HG03097 (cell line): ENCODE data around the gene GLP1R.

Experiments used
- ATAC-seq: cut with Tn5 transposase; IDR thresholded peaks from one replicate; pipeline ENCODE4 v1.9.1; 2021; ENCODE audit not compliant: unreplicated experiment, low FRiP score

Gene GLP1R

DNA sequence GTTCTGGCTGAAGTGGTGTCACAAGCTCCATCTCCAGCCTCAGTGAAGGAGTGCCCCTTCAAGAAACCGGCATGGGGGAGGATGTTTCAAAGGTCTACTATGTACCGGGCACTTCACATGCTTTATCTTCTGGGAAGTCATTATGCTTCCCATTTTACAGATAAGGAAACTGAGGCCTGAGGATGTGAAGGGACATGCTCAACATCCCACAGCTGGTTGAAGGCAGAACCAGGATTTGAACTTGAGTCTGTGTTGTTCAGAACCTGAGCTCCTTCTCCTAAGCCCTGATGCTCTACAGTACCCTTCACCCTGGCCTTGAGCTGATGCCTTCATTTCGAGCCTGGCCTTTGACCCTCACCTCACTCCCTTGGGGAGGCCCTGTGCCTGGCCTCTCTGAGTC lies 13.0 kb downstream of the GLP1R start:
- no peak for ATAC-seq

DNA sequence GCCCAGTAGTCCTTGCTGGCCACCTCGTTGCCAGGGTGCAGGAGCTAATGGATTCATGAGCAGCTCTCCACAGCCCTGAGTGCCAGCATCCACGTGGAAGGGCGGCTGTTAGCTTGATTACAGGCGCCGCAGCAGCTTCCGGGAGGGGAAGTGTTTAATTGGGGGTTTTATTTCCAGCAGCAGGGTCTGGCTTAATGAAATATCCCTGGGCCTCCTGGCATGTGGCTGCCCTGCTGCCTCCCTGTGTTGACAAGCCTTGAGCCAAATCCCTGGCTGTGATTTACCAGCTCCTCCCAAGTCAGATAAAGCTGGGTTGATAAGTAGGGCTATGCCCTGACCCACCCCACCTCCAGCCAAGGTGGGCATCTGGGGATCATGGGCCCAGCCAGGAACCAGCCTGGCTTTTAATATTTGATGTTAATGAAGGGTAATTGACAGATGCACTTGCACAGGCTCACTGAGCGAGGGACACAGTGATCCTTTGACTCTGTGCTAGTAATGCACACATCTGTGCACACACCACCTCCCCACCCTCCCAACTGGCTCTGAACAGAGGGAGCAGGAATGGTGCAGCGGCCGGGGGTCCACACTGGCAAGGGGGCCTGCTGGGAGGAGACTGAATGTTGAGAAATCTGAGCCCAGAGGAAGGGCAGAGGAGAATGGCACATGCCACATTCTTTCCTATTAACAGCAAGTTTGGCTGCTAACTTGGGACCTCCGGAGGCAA lies 13.6 kb downstream of the GLP1R start:
- no peak for ATAC-seq

DNA sequence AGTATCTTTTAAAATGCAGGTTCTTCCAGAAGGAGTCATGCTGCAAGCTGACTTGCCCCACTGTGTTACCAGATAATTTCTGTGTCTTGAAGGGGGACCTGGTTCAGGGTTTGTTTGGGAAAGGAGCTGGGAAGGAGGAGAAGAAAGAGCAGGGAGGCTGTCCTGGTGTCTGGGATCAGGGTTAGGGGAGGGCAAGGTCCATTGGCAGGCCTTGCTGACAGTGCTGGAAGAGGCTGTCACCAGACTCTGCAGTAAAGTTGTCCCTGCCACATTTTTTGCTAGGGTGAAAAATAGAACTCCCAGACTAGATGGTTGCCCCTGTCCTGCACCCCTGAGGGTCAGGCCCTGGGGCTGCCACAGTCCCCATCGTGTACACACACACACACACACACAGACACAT lies 14.9 kb downstream of the GLP1R start:
- no peak for ATAC-seq

DNA sequence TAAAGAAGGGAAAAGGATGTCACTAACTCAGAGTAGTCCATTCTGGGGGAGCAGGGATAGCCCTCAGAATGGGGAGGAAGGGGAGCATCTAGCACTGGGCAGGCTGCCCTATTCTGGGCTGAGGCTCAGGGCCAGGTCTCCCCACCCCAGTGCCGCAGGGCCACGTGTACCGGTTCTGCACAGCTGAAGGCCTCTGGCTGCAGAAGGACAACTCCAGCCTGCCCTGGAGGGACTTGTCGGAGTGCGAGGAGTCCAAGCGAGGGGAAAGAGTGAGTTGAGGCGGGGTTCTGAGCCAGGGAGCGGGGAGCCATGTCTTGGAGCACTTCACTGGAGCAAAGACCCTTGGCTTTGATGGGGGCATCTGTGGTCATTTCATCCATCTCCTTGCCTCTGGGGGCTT lies 17.0 kb downstream of the GLP1R start:
- ATAC-seq = no peak

DNA sequence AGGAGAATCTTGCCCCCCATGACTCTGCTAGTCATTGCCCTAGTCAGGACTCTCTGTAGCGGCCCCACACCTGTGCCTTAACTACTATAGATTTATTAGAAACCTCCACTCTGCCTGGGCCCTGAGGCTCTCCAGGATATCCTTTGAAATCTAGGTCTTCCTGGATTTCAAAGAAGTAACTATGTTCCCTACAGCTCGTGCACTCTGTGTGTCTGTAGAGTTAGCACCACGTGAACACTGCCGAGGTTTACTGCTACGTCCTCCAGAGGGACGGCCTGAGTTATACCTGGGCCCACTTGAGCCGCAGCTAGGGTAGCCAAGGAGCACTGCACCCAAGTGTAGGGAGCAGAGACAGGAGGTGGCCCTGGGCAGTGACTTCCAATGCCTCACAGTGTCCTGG lies 19.8 kb downstream of the GLP1R start:
- ATAC-seq = no peak

DNA sequence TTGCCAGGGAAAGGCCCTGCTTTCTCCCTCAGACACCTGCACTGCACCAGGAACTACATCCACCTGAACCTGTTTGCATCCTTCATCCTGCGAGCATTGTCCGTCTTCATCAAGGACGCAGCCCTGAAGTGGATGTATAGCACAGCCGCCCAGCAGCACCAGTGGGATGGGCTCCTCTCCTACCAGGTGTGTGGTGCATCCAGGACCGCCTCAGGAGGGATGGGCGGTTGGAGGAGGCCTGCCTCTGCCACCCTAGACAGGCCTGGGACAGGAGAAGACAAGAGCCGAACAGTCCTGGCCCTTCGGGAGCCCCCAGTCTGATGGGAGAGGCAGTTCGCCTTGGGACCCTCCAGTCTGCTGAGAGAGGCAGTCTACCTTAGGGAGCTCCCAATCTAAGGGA lies 24.2 kb downstream of the GLP1R start:
- no peak for ATAC-seq

DNA sequence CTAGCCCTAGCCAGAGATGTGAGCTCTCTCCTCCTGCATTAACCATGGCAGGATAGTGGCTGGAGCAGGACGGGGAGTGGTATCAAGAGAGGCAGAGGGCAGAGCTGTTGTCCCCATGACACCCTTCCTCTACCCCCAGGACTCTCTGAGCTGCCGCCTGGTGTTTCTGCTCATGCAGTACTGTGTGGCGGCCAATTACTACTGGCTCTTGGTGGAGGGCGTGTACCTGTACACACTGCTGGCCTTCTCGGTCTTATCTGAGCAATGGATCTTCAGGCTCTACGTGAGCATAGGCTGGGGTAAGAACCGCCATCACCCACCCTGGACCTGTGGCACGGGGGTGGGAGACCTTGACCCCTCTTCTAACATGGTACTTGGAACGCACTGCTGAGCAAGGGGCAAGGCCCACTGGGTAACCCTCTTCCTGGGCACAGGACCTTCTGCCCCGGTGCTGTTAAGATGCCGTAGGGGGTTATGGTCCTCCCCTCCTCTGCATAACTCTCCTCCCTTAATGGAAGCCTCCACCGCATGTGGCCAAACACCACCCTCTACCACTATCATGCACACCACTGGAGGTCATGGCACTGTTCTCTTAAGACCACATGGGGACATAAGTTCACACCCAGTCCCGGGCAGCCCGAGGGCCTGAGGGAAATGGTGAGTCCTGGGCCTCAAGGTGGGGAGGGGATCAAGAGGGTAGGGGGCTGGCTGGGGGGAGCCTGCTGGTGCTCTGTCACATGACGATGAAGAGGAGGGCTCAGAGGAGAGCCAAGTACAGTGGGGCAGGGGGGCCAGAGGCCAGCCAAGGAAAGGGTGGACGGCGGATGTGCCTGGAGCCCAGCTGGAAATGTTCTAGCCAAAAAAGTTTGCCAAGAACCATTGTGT lies 25.1 kb downstream of the GLP1R start:
- no peak for ATAC-seq

DNA sequence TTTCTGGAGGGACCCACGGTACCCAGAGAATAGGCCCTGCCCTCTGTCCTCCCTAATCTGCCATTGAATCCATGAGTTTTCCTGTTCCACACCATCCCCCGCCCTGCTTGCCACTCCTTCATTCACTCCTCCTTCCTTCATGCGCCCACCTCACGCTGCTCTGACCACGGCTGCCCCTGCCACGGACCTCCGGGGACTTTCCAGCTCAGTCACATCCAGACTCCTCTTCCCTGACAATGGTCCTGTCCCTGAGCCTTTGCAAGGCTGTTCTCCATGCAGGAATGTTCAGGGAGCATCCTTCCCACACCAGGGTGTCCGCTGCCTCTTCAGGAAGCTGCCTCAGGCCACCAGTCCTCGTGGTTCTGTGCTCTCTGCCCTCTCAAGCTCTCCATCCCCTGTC lies 25.9 kb downstream of the GLP1R start:
- ATAC-seq = no peak

DNA sequence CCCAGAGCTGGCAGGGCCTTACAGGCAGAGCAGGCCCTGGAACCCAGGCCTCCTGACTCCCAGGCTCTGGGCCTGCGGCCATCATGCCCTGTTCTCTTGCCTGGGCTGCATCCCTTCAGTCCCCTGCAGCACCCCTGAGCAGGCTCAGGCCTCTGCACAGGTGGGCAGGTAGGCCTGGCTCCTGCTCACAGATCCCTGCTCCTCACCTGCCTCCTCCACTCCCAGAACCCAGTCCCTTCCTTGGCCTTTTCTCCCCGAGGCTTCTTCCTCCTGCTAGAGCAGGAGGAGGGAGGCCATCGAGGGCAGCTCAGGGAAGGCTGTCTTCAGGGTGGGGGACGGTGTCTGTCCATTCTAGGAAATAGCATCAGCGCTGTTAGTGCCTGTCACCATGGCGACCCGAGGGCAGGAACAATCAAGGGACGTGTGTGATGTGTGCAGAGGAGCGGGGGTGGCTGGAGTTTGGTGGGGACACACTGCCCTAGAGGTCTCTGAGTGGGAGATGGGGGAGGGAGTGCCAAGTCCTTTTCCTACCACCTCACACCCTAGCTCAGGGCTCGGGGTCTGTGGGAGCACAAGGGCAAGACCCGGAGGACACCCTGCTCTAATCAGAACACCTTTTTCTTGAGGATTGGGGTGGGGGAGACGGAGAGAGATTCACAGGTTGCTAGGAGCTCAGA lies 26.6 kb downstream of the GLP1R start:
- no peak for ATAC-seq

DNA sequence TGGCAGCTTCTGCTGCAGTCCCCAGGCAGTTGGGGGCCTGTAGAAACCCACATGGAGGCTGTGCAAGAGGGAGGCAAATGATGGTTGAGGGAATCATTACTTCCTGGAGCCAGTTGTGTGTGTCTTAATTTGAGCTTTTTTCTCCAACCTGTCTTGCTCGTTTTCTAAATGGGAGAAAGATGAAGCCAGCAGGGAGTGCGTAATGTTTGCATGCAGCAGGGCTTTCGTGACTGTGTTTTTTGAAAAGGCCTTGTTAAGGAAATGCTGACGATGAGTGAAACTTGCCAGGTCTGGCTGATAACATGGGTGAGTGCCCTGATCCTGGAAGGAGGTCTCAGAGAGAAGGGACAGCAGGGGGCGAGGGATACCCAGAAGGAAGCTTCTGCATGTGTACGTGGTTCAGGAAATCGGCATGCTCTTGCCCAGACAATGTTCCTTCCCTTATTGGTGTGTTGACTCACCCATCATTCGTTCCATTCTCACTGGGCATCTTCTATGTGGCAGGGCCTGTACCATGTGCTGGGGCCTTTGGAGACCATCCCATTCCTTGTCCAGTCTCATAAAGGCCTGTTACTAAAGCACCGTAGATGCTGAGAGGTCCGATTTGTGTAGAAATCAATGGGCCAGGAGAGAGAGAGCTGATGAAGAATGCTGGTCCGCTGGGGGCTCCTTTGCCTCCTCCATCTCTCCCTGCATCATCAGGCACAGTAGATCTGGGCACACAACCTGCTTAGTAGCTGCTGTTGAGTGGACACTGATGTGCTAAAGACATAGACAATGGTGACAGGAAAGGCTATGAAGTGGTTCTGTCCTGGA lies 27.4 kb downstream of the GLP1R start:
- ATAC-seq = no peak

DNA sequence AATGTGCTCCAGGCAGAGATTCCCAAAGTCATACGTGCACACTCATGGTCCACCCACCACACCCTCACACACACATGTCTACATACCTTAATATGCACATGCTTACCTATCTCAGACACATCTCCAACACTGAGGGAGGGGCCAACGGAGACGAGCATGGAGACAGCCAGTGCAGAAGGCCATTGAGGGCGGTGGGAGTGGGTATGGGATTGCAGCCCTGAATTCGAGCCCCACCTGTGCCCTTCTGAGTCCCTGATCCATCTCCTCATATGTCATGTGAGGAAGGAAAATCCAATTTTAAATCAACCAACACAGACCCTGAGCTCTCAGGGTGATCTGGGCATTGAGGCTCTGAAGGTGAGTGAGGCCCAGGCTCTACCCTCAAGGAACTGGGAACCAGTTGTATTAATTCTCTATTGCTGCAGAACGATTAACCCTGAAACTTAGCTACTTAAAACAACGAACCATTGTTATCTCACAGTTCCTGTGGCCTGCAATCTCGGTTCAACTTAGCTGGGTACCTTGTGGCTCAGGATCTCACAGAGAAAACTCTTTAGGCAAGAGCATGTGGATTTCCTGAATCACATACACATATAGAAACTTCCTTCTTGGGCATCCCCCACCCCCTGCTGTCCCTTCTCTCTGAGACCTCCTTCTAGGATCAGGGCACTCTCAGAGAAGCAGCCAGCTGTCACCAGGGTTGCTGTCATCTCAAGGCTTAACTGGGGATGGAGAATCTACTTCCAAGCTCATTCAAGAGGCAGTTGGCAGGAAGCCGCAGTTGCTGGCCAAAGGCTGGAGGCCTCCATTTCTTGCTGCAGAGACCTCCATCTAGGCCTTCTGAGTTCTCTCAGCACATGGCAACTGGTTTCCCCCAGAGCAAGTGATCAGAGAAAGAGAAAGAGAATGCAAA lies 28.3 kb downstream of the GLP1R start:
- ATAC-seq = no peak

DNA sequence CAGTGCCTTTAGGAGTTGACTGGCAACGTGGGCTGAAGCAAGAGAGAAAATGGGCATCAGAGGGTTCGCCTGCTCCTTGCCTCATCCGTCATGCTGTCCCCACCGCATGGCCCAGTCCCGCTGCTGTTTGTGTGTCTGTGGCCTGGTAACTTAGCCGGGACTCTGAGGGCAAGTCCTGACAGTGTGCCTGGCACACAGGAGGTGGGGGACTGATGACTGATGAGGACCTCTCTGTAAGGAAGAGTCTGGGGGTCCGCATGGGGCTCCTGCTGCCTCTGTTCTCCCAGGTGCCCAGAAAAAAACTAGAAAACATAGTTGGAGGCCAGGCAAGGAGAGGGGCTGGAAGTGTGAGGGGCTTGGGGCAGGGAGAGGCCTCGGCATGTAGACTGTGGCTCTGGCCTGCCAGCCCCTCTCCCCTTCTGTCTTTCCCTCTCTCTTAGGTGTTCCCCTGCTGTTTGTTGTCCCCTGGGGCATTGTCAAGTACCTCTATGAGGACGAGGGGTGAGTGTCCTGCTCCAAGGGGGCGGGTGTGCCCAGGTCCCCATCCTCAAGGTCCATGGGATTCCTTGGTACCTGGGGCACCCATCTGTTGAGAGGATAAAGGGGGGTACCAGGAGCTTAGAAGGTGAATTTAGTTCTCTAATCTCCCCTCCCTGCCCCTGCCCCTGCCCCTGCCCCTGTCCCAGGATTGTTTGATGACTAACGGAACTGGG lies 29.5 kb downstream of the GLP1R start:
- no peak for ATAC-seq

DNA sequence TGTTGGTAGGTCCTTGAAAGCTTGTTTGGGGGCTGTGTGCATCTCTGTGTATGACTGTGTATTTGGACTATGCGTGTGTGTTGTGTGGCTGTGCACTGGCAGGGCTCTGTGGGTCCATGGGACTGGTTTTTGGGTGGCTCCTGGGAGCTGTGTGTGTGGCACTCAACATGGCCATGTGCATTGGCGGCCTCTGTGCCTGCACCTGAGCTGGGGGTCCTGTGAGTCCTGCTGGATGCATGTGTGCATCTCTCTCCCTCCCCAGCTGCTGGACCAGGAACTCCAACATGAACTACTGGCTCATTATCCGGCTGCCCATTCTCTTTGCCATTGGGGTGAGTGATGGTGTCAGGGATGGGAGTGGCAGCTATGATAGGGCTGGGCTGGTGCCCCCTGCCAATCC lies 30.1 kb downstream of the GLP1R start:
- ATAC-seq = no peak

DNA sequence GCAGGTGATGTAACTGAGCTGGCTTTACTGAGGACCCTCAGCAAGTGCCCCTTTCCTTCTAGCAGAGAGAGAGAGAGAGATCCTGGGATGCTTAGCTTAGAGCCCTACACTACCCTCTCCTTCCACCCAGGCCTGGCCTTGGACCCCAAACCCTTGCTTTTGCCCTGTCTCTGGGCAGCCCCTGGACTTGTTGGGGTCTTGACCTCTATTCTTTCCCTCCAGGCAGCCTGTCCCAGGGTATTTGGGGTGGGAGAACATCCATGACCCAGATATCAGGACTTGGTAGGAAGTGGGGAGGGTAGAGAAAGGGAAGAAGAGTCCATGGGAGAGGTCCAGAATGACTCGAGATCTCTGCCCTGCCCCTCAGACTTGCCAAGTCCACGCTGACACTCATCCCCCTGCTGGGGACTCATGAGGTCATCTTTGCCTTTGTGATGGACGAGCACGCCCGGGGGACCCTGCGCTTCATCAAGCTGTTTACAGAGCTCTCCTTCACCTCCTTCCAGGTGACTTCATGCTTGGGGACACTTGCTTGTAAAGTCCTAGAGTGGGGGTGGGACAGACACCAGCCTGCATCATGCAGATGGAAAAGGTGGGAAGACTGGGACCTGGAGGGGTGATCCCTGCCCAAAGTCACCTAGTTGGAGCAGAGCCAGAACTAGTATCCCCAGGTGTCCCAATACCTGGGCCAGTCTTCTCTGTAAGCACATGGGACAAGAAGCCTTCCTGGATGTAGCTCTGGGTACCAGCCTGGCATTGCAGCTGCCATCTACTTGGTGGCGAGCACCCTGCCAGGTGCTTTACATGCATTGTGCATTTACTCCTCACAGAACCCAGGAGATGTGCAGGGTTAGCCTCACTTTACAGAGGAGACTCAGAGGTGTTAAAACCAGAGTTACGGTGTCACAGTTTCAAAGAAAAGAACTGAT lies 30.9 kb downstream of the GLP1R start:
- ATAC-seq = no peak

DNA sequence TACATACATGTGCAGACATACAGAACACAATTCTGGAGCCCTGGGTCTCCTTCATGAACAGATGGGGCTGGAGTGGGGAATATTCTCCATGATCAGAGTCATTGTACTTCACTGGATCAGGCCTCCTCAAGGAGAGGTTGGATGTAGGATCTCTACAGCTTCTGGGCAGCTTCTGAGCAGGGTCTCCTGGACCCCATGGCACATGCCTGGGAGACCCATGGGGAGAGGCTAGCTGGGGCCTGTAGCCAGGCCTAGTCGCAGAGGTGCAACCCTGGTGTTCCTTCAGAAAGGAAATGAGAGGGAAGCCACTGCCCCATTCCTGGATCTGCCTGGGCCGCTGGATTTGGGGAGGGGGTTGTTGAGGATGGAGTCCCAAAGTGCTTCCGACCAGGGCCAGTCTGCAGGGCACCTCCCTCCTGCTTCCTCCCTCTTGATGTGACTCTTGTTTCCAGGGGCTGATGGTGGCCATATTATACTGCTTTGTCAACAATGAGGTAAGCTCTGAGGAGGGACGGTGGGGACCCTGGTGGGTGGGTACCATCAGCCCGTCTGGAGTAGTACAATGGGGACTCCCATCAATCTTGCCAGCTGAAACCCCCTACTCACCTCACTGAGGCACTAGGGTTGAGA lies 31.8 kb downstream of the GLP1R start:
- no peak for ATAC-seq

DNA sequence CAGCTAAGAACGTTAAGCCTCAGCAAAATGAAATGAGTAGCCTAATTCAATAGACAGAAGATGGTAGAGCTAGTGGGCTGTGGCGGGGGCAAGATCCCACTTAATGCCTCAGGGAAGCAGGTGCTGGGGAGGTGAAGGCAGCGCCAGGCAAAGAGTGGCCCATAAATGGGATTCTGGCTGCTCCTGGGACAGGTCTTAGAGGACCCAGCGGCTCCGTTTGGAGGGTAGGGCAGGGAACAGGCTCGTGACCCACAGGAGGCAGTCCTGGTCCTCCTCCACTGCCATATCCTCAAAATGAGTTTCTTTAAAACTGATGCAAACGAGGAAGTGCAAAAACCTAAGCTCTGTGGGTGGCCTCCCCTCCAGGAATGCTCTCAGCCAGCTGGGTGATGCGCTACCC lies 33.7 kb downstream of the GLP1R start:
- ATAC-seq = no peak

DNA sequence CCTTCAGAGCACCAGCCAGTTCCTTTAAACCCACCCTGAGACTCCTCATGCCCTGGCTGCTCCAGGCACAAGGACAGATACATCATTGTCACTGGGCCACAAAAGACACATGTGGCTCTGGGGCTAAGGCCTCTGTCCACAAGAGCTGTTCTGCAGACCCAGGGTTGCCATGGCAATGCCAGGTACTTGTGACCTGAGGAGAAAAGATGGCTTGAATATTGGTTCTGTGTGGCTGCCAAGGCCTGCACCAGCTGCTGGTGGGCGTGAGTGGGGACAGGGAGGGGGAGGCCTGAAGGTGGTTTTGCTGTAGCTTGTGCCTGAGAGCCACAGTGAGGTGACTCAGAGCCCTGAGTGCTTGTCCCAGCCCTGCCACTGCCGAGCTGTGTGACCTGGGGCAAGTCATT lies 34.7 kb downstream of the GLP1R start:
- ATAC-seq = no peak

DNA sequence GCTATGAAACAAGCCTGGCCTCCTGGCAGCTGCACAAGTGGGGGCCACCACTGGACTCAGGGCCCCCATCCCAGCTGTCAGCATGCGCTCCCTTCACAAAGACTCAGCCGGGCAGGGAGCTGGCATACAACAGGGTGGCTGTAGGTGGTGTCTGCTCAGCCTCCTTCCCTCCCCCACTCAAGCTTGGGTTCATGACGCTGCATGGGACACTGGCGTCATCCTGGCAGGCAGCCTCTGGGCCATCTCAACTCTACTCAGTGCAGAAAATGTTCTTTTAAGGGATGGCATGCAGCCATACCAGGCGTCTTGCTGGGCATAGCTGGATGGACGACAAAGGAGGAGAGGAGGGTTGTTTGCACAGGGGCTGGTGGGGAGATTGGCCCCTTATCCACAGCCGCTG lies 35.9 kb downstream of the GLP1R start:
- no peak for ATAC-seq
